Erythroblast (primary cell): ENCODE data around the gene CAPN10.

ENCODE experiments used
- DNase-seq, 2 experiments: peaks; one replicate each; lab custom pipeline; 2025; lab: John Stamatoyannopoulos, UW
- GATA1 ChIP-seq: IDR thresholded peaks from 2 replicates; pipeline ENCODE4 v1.6.1; 2011; ENCODE audit warnings: low read depth, mild to moderate bottlenecking, control low read depth, low read length, moderate library complexity
- POLR2A ChIP-seq: IDR thresholded peaks from 2 replicates; pipeline ENCODE4 v1.6.1; 2011; ENCODE audit warnings: mild to moderate bottlenecking, low read length

CAPN10 gene

GRCh38 chr2:240620149-240620731 lies 33.7 kb downstream of the CAPN10 start:
- no peak for DNase-seq

GRCh38 chr2:240620859-240621258 lies 34.3 kb downstream of the CAPN10 start:
- TF ChIP-seq GATA1 (no peak), POLR2A (no peak)
- DNase-seq: no peak

More at GRCh38 chr2:240620149-240620731, 33.7 kb downstream of the CAPN10 start:
- TF ChIP-seq GATA1: no peak
- TF ChIP-seq POLR2A: no peak

GRCh38 chr2:240622060-240622411 lies 35.5 kb downstream of the CAPN10 start:
- TF ChIP-seq GATA1 (no peak), POLR2A (no peak)
- DNase-seq: no peak

- TF ChIP-seq POLR2A (no peak), GATA1 (no peak)
- no peak for DNase-seq
These were observed 36.1 kb downstream of the CAPN10 start for GRCh38 chr2:240622531-240623235.

- TF ChIP-seq GATA1: no peak
- TF ChIP-seq POLR2A: no peak
- no peak for DNase-seq
These were observed 37.0 kb downstream of the CAPN10 start for GRCh38 chr2:240623531-240624010.

- no peak for DNase-seq
- TF ChIP-seq GATA1 (no peak), POLR2A (no peak)
These were observed 37.7 kb downstream of the CAPN10 start for GRCh38 chr2:240624011-240624949.

- DNase-seq: peak in 1 of 2 experiments; percentile 26
- TF ChIP-seq POLR2A (no peak), GATA1 (no peak)
These were observed 38.6 kb downstream of the CAPN10 start, which contains the start of gene GPR35 for GRCh38 chr2:240624950-240625621. GPR35 (plus strand) TSS chr2:240625480; CDS start chr2:240629953, 4,473 bp downstream.

- no peak for DNase-seq
- TF ChIP-seq POLR2A: no peak
- TF ChIP-seq GATA1: no peak
These were observed 40.2 kb downstream of the CAPN10 start for GRCh38 chr2:240626531-240627300.

GRCh38 chr2:240627736-240628506 lies 41.4 kb downstream of the CAPN10 start:
- no peak for TF ChIP-seq POLR2A
- no peak for TF ChIP-seq GATA1
- DNase-seq: no peak

- DNase-seq: no peak
- no peak for TF ChIP-seq GATA1
- no peak for TF ChIP-seq POLR2A
These were observed 41.9 kb downstream of the CAPN10 start for GRCh38 chr2:240628507-240628807.

GRCh38 chr2:240628808-240629618 lies 42.5 kb downstream of the CAPN10 start:
- no peak for DNase-seq
- no peak for TF ChIP-seq GATA1
- TF ChIP-seq POLR2A: no peak
